Ishikawa (cell line): ENCODE data around the gene CCNT1.

Experiments used
- CEBPB ChIP-seq: IDR thresholded peaks from 2 replicates; pipeline ENCODE4 v1.6.1; 2012
- CREB1 ChIP-seq: IDR thresholded peaks from 2 replicates; pipeline ENCODE4 v1.6.1; 2012; ENCODE audit warnings: low read depth
- EGR1 ChIP-seq: IDR thresholded peaks from 2 replicates; pipeline ENCODE4 v1.6.1; 2012
- EP300 ChIP-seq: IDR thresholded peaks from 2 replicates; pipeline ENCODE4 v1.6.1; 2012; ENCODE audit warnings: borderline replicate concordance
- FOXM1 ChIP-seq: IDR thresholded peaks from 2 replicates; pipeline ENCODE4 v1.6.1; 2012; ENCODE audit warnings: low read depth, borderline replicate concordance
- NFIC ChIP-seq: IDR thresholded peaks from 2 replicates; pipeline ENCODE4 v1.6.1; 2012
- RAD21 ChIP-seq: IDR thresholded peaks from 2 replicates; pipeline ENCODE4 v1.6.1; 2012; ENCODE audit warnings: low read depth
- TAF1 ChIP-seq: IDR thresholded peaks from 2 replicates; pipeline ENCODE4 v1.6.1; 2012; ENCODE audit warnings: low read depth, mild to moderate bottlenecking
- TCF12 ChIP-seq: IDR thresholded peaks from 2 replicates; pipeline ENCODE4 v1.6.1; 2012; ENCODE audit warnings: low read depth
- YY1 ChIP-seq: IDR thresholded peaks from 2 replicates; pipeline ENCODE4 v1.6.1; 2012; ENCODE audit warnings: low read depth
- ZBTB7A ChIP-seq: IDR thresholded peaks from 2 replicates; pipeline ENCODE4 v1.6.1; 2012; ENCODE audit warnings: low read depth
- TF ChIP-seq, protein P1 (sequence below): IDR thresholded peaks from 2 replicates; pipeline ENCODE4 v1.6.1; 2012; ENCODE audit warnings: low read depth, mild to moderate bottlenecking
- TF ChIP-seq, protein P2 (sequence below): IDR thresholded peaks from 2 replicates; pipeline ENCODE4 v1.6.1; 2012

DNA sequence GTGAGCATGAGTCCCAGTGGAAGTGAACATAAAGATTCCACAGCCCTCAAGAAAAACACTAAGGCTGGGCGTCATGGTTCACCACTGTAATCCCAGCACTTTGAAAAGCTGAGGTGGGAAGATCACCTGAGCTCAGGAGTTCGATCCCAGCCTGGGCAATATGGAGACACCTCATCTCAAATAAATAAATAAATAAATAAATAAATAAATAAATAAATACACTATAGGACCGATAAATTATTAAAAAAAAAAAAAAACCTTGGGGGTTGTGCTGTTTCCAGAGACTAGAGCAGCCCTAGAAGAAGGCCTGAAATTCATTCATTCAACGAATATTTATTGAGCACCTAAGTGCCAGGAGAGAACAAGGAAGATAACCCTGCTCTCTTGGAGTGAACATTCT is 33.0 kb downstream of the CCNT1 start:
- TF ChIP-seq, protein P1, sequence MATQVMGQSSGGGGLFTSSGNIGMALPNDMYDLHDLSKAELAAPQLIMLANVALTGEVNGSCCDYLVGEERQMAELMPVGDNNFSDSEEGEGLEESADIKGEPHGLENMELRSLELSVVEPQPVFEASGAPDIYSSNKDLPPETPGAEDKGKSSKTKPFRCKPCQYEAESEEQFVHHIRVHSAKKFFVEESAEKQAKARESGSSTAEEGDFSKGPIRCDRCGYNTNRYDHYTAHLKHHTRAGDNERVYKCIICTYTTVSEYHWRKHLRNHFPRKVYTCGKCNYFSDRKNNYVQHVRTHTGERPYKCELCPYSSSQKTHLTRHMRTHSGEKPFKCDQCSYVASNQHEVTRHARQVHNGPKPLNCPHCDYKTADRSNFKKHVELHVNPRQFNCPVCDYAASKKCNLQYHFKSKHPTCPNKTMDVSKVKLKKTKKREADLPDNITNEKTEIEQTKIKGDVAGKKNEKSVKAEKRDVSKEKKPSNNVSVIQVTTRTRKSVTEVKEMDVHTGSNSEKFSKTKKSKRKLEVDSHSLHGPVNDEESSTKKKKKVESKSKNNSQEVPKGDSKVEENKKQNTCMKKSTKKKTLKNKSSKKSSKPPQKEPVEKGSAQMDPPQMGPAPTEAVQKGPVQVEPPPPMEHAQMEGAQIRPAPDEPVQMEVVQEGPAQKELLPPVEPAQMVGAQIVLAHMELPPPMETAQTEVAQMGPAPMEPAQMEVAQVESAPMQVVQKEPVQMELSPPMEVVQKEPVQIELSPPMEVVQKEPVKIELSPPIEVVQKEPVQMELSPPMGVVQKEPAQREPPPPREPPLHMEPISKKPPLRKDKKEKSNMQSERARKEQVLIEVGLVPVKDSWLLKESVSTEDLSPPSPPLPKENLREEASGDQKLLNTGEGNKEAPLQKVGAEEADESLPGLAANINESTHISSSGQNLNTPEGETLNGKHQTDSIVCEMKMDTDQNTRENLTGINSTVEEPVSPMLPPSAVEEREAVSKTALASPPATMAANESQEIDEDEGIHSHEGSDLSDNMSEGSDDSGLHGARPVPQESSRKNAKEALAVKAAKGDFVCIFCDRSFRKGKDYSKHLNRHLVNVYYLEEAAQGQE, result no peak
- TF ChIP-seq FOXM1 (no peak), TAF1 (no peak), EP300 (no peak), CREB1 (no peak), EGR1 (no peak), RAD21 (no peak), YY1 (no peak), CEBPB (no peak), NFIC (no peak), ZBTB7A (no peak), TCF12 (no peak)
- TF ChIP-seq, protein P2, sequence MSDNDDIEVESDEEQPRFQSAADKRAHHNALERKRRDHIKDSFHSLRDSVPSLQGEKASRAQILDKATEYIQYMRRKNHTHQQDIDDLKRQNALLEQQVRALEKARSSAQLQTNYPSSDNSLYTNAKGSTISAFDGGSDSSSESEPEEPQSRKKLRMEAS, result no peak
